HEK293 (cell line): ENCODE data around the gene FIG4.

Experiments used
- CTCF ChIA-PET: fragments of 350-600 bp; formaldehyde crosslinking; extraction: SDS; loops from one replicate; lab custom pipeline; 2021; ENCODE audit warnings: antibody characterized with exemption; lab: Yijun Ruan, JAX
- POLR2A ChIA-PET: fragments of 300-600 bp; formaldehyde crosslinking; extraction: SDS; loops from one replicate; lab custom pipeline; 2020; ENCODE audit warnings: antibody characterized with exemption, inconsistent platforms; lab: Yijun Ruan, JAX
- H3K27ac ChIP-seq: fragments of 200-500 bp; sonication (Bioruptor generic); 2 replicates; pipeline ENCODE4 v1.5.1; 2014; ENCODE audit warnings: low read depth, low read length, control low read depth, inconsistent platforms; ENCODE audit errors: extremely low read depth
- H3K36me3 ChIP-seq, 2 experiments: fragments of 200-500 bp in 1 of 2; sonication (Bioruptor generic) in 1 of 2; 1 replicate in 1 of 2; 2 replicates in 1 of 2; pipeline ENCODE4 v1.5.1; 2014 to 2017; ENCODE audit warnings: inconsistent platforms in 2 of 2, low read length in 2 of 2; ENCODE audit not compliant: control insufficient read depth in 2 of 2, insufficient read depth in 1 of 2
- H3K4me1 ChIP-seq: fragments of 200-500 bp; sonication (Bioruptor generic); 2 replicates; pipeline ENCODE4 v1.5.1; 2014; ENCODE audit warnings: mild to moderate bottlenecking, low read length, inconsistent platforms; ENCODE audit not compliant: control insufficient read depth, insufficient read depth
- H3K4me3 ChIP-seq: 2 replicates; pipeline ENCODE4 v1.5.1; 2011; ENCODE audit warnings: low read depth, mild to moderate bottlenecking, control low read depth, low read length, moderate library complexity
- H3K9me3 ChIP-seq: fragments of 200-500 bp; sonication (Bioruptor generic); 2 replicates; pipeline ENCODE4 v1.5.1; 2014; ENCODE audit warnings: low read depth, low read length, inconsistent platforms; ENCODE audit not compliant: control insufficient read depth, insufficient read depth
- BCL6B ChIP-seq: fragments of 450-650 bp; formaldehyde crosslinking; IDR thresholded peaks from 2 replicates; pipeline ENCODE4 v1.5.1; 2017; ENCODE audit warnings: missing biosample characterization, missing genetic modification characterization
- GLIS1 ChIP-seq: fragments of 450-650 bp; formaldehyde crosslinking; IDR thresholded peaks from 2 replicates; pipeline ENCODE4 v1.5.1; 2016; ENCODE audit warnings: missing biosample characterization, missing genetic modification characterization
- MEIS1 ChIP-seq: sonication (generic); formaldehyde crosslinking; IDR thresholded peaks from 2 replicates; pipeline ENCODE4 v1.8.1; 2022; ENCODE audit warnings: missing genetic modification reagents, mild to moderate bottlenecking, borderline replicate concordance
- MYNN ChIP-seq: fragments of 450-650 bp; formaldehyde crosslinking; IDR thresholded peaks from 2 replicates; pipeline ENCODE4 v1.5.1; 2016; ENCODE audit warnings: missing biosample characterization, missing genetic modification characterization, borderline replicate concordance
- OSR2 ChIP-seq: fragments of 450-650 bp; formaldehyde crosslinking; IDR thresholded peaks from 2 replicates; pipeline ENCODE4 v1.5.1; 2016; ENCODE audit warnings: missing biosample characterization, missing genetic modification characterization
- PATZ1 ChIP-seq: fragments of 450-650 bp; formaldehyde crosslinking; IDR thresholded peaks from 2 replicates; pipeline ENCODE4 v1.5.1; 2016; ENCODE audit warnings: missing biosample characterization, missing genetic modification characterization
- SALL2 ChIP-seq: fragments of 450-650 bp; formaldehyde crosslinking; IDR thresholded peaks from 2 replicates; pipeline ENCODE4 v1.5.0; 2017; ENCODE audit warnings: missing biosample characterization, mild to moderate bottlenecking, missing genetic modification characterization, borderline replicate concordance
- SETDB1 ChIP-seq: IDR thresholded peaks from one replicate; pipeline ENCODE4 v1.6.1; 2017; ENCODE audit warnings: mild to moderate bottlenecking, low read length, moderate library complexity, mixed read lengths; ENCODE audit not compliant: insufficient read length
- SP7 ChIP-seq: fragments of 450-650 bp; formaldehyde crosslinking; IDR thresholded peaks from 2 replicates; pipeline ENCODE4 v1.5.1; 2016; ENCODE audit warnings: missing biosample characterization, missing genetic modification characterization
- ZBTB21 ChIP-seq: fragments of 450-650 bp; formaldehyde crosslinking; IDR thresholded peaks from 2 replicates; pipeline ENCODE4 v1.5.1; 2017; ENCODE audit warnings: missing biosample characterization, missing genetic modification characterization
- ZNF133 ChIP-seq: fragments of 450-650 bp; formaldehyde crosslinking; IDR thresholded peaks from 2 replicates; pipeline ENCODE4 v1.5.1; 2016; ENCODE audit warnings: missing biosample characterization, missing genetic modification characterization
- ZNF146 ChIP-seq: fragments of 450-650 bp; formaldehyde crosslinking; IDR thresholded peaks from 2 replicates; pipeline ENCODE4 v1.5.1; 2016; ENCODE audit warnings: missing biosample characterization, missing genetic modification characterization
- ZNF266 ChIP-seq: fragments of 450-650 bp; formaldehyde crosslinking; IDR thresholded peaks from 2 replicates; pipeline ENCODE4 v1.5.1; 2016; ENCODE audit warnings: missing biosample characterization, missing genetic modification characterization, low read depth
- ZNF394 ChIP-seq: fragments of 450-650 bp; formaldehyde crosslinking; IDR thresholded peaks from 2 replicates; pipeline ENCODE4 v1.5.1; 2016; ENCODE audit warnings: missing biosample characterization, missing genetic modification characterization, mild to moderate bottlenecking, moderate library complexity, borderline replicate concordance
- ZNF488 ChIP-seq: fragments of 450-650 bp; formaldehyde crosslinking; IDR thresholded peaks from 2 replicates; pipeline ENCODE4 v1.5.1; 2016; ENCODE audit warnings: missing biosample characterization, missing genetic modification characterization
- ZNF514 ChIP-seq: fragments of 450-650 bp; formaldehyde crosslinking; IDR thresholded peaks from 2 replicates; pipeline ENCODE4 v1.5.1; 2016; ENCODE audit warnings: missing biosample characterization, missing genetic modification characterization
- ZNF521 ChIP-seq: fragments of 450-650 bp; formaldehyde crosslinking; IDR thresholded peaks from 2 replicates; pipeline ENCODE4 v1.5.1; 2017; ENCODE audit warnings: missing biosample characterization, mild to moderate bottlenecking, missing genetic modification characterization
- ZNF571 ChIP-seq: fragments of 450-650 bp; formaldehyde crosslinking; IDR thresholded peaks from 2 replicates; pipeline ENCODE4 v1.5.0; 2017; ENCODE audit warnings: missing biosample characterization, missing genetic modification characterization
- ZNF596 ChIP-seq: fragments of 450-650 bp; IDR thresholded peaks from 2 replicates; pipeline ENCODE4 v1.5.0; 2018; ENCODE audit warnings: missing biosample characterization, mild to moderate bottlenecking, missing genetic modification characterization, moderate library complexity
- ZNF621 ChIP-seq: fragments of 450-650 bp; formaldehyde crosslinking; IDR thresholded peaks from 2 replicates; pipeline ENCODE4 v1.5.1; 2017; ENCODE audit warnings: missing biosample characterization, missing genetic modification characterization
- ZNF624 ChIP-seq: fragments of 450-650 bp; formaldehyde crosslinking; IDR thresholded peaks from 2 replicates; pipeline ENCODE4 v1.5.1; 2017; ENCODE audit warnings: missing biosample characterization, missing genetic modification characterization
- ZNF701 ChIP-seq: fragments of 450-650 bp; formaldehyde crosslinking; IDR thresholded peaks from 2 replicates; pipeline ENCODE4 v1.5.1; 2016; ENCODE audit warnings: missing biosample characterization, missing genetic modification characterization
- ZNF830 ChIP-seq: fragments of 450-650 bp; IDR thresholded peaks from 2 replicates; pipeline ENCODE4 v1.5.0; 2018; ENCODE audit warnings: missing biosample characterization, missing genetic modification characterization, low read depth, mild to moderate bottlenecking, moderate library complexity
- TF ChIP-seq, protein P1 (sequence below): fragments of 450-650 bp; formaldehyde crosslinking; IDR thresholded peaks from 2 replicates; pipeline ENCODE4 v1.5.1; 2016; ENCODE audit warnings: missing biosample characterization, missing genetic modification characterization
- TF ChIP-seq, protein P2 (sequence below): fragments of 450-650 bp; formaldehyde crosslinking; IDR thresholded peaks from 2 replicates; pipeline ENCODE4 v1.5.1; 2017; ENCODE audit warnings: missing biosample characterization, missing genetic modification characterization
- TF ChIP-seq, protein P3 (sequence below): fragments of 450-650 bp; formaldehyde crosslinking; IDR thresholded peaks from 2 replicates; pipeline ENCODE4 v1.5.1; 2017; ENCODE audit warnings: missing biosample characterization, missing genetic modification characterization

The FIG4 gene

GRCh38 chr6:109853951-109854350 lies 162.9 kb downstream of the FIG4 start:
- no peak for TF ChIP-seq SP7
- TF ChIP-seq SALL2 (tag by site-specific recombination) = no peak
- no peak for TF ChIP-seq MEIS1 (CRISPR knock-in tag)
- no peak for TF ChIP-seq MYNN
- no peak for TF ChIP-seq ZNF146 (tag by site-specific recombination)
- no peak for TF ChIP-seq ZNF394 (tag by site-specific recombination)
- no peak for TF ChIP-seq ZNF133 (tag by site-specific recombination)
- TF ChIP-seq, protein P1, sequence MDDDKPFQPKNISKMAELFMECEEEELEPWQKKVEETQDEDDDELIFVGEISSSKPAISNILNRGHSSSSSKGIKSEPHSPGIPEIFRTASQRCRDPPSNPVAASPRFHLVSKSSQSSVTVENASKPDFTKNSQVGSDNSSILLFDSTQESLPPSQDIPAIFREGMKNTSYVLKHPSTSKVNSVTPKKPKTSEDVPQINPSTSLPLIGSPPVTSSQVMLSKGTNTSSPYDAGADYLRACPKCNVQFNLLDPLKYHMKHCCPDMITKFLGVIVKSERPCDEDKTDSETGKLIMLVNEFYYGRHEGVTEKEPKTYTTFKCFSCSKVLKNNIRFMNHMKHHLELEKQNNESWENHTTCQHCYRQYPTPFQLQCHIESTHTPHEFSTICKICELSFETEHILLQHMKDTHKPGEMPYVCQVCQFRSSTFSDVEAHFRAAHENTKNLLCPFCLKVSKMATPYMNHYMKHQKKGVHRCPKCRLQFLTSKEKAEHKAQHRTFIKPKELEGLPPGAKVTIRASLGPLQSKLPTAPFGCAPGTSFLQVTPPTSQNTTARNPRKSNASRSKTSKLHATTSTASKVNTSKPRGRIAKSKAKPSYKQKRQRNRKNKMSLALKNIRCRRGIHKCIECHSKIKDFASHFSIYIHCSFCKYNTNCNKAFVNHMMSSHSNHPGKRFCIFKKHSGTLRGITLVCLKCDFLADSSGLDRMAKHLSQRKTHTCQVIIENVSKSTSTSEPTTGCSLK (tag by site-specific recombination) = no peak
- TF ChIP-seq, protein P2, sequence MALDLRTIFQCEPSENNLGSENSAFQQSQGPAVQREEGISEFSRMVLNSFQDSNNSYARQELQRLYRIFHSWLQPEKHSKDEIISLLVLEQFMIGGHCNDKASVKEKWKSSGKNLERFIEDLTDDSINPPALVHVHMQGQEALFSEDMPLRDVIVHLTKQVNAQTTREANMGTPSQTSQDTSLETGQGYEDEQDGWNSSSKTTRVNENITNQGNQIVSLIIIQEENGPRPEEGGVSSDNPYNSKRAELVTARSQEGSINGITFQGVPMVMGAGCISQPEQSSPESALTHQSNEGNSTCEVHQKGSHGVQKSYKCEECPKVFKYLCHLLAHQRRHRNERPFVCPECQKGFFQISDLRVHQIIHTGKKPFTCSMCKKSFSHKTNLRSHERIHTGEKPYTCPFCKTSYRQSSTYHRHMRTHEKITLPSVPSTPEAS (tag by site-specific recombination) = no peak
- TF ChIP-seq ZNF521 (tag by site-specific recombination) = no peak
- no peak for TF ChIP-seq ZNF596 (tag by site-specific recombination)
- no peak for TF ChIP-seq SETDB1
- TF ChIP-seq ZBTB21 (tag by site-specific recombination) = no peak
- TF ChIP-seq ZNF621 (tag by site-specific recombination) = no peak
- no peak for TF ChIP-seq ZNF830 (tag by site-specific recombination)
- TF ChIP-seq ZNF488 (tag by site-specific recombination) = no peak
- no peak for TF ChIP-seq ZNF624 (tag by site-specific recombination)
- TF ChIP-seq, protein P3, sequence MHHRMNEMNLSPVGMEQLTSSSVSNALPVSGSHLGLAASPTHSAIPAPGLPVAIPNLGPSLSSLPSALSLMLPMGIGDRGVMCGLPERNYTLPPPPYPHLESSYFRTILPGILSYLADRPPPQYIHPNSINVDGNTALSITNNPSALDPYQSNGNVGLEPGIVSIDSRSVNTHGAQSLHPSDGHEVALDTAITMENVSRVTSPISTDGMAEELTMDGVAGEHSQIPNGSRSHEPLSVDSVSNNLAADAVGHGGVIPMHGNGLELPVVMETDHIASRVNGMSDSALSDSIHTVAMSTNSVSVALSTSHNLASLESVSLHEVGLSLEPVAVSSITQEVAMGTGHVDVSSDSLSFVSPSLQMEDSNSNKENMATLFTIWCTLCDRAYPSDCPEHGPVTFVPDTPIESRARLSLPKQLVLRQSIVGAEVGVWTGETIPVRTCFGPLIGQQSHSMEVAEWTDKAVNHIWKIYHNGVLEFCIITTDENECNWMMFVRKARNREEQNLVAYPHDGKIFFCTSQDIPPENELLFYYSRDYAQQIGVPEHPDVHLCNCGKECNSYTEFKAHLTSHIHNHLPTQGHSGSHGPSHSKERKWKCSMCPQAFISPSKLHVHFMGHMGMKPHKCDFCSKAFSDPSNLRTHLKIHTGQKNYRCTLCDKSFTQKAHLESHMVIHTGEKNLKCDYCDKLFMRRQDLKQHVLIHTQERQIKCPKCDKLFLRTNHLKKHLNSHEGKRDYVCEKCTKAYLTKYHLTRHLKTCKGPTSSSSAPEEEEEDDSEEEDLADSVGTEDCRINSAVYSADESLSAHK (tag by site-specific recombination) = no peak
- Histone ChIP-seq H3K4me3 (no peak overlapping the region), H3K27ac (no peak overlapping the region), H3K4me1 (no peaks in the 10 kb centered on the region), H3K36me3 (no peaks in the 10 kb centered on the region), H3K9me3 (no peaks in the 10 kb centered on the region)
- POLR2A ChIA-PET = no interaction called here
- CTCF ChIA-PET = no interaction called here

DNA sequence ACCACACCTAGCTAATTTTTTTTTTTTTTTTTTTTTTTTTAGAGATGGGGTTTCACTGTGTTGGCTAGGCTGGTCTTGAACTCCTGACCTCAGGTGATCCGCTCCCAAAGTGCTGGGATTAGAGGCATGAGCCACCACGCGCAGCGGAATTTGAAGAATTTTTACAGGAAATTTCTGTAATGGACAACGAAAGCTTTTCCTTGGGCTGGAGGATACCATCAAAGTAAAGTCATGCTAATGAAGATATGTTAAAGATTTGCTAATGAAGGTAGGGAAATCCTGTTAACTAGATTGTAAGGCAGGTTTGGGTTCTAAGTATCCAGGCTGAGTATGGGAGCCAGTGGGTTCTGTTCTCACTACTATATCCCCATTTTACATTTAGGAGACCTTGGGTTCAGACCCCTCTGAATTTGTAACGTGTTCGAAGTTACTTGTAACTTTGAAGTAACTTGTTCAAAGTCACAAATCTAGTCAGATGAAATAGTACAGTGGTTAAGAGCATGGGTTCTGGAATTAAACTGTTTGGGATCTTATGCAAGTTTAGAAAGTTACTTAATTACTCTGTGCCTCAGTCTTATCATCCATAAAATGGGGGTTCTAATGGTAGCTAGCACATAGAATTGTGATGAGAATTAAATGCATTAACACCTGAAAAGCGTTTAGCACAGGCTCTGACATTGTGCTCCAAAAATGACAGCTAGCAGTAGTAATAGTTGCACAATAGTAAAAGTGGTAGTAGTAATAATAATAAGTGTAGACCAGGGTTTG lies 163.6 kb downstream of the FIG4 start:
- Histone ChIP-seq H3K4me1 (no peaks in the 10 kb centered on the region), H3K9me3 (no peaks in the 10 kb centered on the region), H3K4me3 (no peak overlapping the region), H3K27ac (no peak overlapping the region), H3K36me3 (no peaks in the 10 kb centered on the region)
- ChIA-PET CTCF (interaction anchor here (0.5 to 1.2 kb wide), 2 partner anchors 11 to 299 kb away, joined by 3 to 4 read pairs; no protein-coding TSS in a partner anchor), POLR2A (no interaction called here)
- TF ChIP-seq OSR2 (tag by site-specific recombination) (no peak), GLIS1 (tag by site-specific recombination) (no peak), BCL6B (tag by site-specific recombination) (no peak), ZNF514 (no peak), PATZ1 (no peak), ZNF266 (no peak), ZNF701 (no peak), ZNF571 (no peak)
